GM21529 (cell line): ENCODE results near the gene GNAT1.
"Not testable (repeated sequence)": the region's sequence is repeated elsewhere in the genome, so short reads cannot be mapped to it uniquely, and the experiment has no call there.

Source experiments
- ATAC-seq: cut with Tn5 transposase; IDR thresholded peaks from one replicate; pipeline ENCODE4 v1.9.1; 2021; ENCODE audit not compliant: unreplicated experiment

Gene GNAT1

GRCh38 chr3:50217681-50218080 is 26.3 kb downstream of the GNAT1 start:
- ATAC-seq, result no peak

DNA sequence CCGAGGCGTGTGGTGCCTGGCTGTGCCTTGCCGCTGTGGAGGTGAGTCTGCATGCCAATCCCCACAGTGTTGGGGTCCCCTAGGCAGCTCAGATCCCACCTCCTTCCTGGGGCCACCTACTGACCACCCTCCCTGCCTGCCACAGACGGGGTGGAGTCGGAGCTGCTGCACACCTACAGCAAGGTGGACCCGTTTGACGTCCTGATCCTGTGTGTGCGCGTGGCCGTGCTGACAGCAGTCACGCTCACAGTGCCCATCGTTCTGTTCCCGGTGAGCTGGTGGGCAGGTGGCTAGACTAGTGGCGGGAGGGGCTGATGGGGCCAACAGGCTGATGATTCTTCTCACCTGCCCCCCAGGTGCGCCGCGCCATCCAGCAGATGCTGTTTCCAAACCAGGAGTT is 27.0 kb downstream of the GNAT1 start:
- no peak for ATAC-seq

GRCh38 chr3:50219285-50219684 is 27.9 kb downstream of the GNAT1 start:
- no peak for ATAC-seq

DNA sequence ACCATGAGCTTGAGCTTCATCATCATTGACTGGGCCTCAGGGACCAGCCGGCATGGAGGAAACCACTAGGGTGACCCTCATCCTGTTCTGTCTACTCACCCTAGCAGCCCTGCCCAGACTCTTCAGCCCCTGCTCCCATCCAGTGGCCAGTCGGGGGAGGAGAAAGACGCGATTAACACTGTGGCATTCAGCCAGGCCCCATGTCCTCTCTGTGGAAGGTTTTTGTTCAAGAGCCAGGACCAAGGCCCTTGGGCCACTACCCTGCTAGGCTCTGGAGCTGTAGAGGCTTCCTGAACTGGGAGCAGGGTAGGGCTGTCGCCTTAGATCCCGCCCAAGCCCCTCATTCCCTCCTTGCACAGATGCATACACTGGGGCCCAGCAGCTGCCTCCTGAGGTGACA is 28.7 kb downstream of the GNAT1 start:
- no peak for ATAC-seq

- no peak for ATAC-seq
These were observed 29.6 kb downstream of the GNAT1 start for GRCh38 chr3:50221051-50221410.

DNA sequence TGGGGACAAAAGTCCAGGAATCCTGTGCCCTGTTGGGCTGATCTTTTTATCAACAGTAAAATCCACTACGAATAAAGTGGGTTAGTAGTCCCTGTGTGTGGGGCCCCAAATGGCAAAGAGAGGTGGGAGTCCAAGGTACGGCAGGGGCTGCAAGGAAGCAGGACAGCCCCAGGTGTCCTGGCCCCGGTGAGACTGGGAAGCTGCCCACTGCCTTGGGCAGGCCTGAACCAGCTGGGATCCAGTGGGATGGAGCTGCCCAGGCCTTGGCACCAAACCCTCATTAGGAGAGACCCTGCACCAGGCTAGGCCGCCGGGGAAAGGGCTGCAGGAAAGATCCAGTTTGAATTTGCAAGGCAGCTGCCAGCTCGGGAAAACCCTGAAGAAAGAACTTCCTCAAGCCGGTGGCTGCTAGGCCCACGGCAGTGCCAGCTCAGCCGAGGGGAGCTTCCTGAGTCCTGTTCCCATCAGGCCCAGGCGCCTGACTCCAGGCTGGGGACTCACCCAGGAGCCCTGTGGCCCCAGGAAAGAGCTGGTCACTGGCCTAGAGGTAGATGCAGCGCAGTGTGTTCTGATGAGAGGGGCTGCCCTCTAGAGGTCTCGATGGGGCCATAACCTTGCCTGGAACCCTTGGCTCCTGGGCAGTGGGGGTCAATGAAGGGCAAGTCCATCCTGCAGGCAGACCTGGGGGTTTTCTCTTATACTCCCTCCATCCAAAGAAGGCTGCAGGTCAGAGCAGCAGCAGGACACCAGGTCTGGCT is 30.2 kb downstream of the GNAT1 start:
- no peak for ATAC-seq

- ATAC-seq, result no peak
These were observed 30.7 kb downstream of the GNAT1 start for GRCh38 chr3:50222169-50222528.

DNA sequence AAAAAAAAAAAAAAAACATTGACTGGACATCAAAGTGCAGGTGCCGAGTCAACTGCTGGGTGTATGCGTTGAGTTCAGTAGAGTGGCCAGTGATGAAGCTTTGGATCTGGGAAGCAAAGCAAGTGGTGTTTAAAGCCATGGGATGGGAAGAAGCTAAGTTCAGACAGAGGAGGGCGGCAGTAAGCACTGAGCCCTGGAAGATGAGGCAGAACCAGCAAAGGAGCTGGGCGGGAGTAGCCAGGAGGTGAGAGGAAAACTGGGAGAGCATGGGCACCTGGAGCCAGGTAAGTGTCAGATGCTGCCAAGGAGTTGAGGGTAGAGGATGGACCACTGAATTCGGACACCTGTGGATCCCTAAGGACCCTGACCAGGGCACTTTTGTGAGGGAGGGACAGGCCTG is 33.2 kb downstream of the GNAT1 start:
- no peak for ATAC-seq

GRCh38 chr3:50226888-50227389 is 35.5 kb downstream of the GNAT1 start:
- ATAC-seq, result peak; percentile 25

DNA sequence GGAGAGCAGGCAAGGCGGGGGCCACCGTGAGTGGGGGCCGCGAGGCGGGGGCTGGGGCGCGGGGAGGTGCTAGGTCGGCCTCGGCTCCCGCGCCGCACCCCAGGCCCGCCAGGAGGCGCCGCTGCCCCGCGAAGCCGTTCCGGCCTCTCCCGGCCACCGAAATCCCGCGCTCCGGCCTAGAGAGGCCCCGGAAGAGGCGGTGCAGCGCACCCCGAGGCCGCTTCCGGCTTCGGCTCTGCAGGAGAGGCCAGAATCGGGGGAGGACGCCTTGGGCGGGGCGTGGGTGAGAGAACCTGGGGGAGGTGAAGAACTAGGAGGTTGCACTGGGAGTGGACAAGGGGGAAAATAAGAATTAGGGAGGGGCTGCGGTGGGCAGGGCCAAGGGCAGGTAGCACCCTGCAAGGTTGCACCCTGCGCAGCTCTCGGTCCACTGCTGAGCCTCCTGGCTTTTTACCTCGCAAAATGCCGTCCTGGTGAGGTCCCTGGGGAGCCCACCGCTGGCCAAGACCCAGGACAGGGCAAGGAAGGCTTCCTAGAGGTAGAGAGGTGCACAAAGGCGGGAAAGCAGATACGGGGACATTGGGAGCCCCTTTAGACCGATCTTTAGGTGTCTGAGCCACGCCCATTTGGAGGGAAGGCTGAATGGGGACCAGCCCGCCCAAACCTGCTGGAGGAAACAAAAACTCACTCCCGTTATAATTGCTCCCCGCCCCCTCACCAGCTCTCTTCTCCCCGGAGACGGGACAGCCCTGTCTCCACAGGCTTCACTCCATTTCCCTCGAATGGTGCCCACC is 36.2 kb downstream of the GNAT1 start:
- peak; percentile 75 for ATAC-seq

DNA sequence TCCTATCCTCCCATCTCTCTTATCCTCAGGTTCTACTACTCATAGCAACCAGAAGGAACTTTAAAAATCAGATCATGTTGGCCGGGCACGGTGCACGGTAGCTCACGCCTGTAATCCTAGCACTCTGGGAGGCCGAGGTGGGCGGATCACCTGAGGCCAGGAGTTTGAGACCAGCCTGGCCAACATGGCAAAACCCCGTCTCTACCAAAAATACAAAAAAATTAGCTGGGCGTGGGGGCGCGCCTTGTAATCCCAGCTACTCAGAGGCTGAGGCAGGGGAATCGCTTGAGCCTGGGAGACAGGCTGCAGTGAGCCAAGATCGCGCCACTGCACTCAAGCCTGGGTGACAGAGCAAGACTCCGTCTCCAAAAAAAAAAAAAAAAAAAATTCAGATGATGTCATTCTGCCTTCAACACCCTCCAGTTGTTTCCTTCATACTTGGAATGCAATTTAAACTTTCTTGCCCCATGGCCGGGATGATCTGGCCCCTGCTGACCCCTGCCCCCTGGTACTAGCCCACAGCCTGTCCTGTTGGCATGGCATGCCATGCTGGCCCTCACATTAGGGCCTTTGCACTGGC is 36.9 kb downstream of the GNAT1 start:
- not testable (repeated sequence) for ATAC-seq

- no peak for ATAC-seq
These were observed 38.1 kb downstream of the GNAT1 start for GRCh38 chr3:50229490-50229889.

GRCh38 chr3:50230104-50230793 is 38.8 kb downstream of the GNAT1 start:
- ATAC-seq, result no peak

GRCh38 chr3:50230794-50231125 is 39.4 kb downstream of the GNAT1 start:
- ATAC-seq, result no peak

- ATAC-seq, result no peak
These were observed 40.2 kb downstream of the GNAT1 start for GRCh38 chr3:50231581-50231980.

DNA sequence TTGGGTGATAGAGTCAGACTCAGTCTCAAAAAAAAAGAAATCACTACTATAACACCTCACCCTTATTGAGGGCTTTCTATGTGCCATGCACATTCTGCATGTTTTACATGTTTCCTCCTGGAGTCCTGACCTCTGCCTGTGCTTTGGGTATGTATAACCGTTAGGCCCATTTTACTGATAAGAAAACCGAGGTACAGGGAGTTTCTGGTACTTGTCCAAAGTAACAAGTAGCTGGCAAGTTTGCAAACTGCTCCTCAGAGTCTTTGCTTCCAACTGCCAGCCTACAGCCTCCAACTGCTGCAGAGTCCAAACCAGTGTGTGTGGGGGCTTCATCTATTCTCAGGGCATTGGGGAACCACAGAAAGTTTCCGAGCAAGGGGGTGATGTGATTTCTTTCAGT is 40.9 kb downstream of the GNAT1 start:
- ATAC-seq, result no peak

DNA sequence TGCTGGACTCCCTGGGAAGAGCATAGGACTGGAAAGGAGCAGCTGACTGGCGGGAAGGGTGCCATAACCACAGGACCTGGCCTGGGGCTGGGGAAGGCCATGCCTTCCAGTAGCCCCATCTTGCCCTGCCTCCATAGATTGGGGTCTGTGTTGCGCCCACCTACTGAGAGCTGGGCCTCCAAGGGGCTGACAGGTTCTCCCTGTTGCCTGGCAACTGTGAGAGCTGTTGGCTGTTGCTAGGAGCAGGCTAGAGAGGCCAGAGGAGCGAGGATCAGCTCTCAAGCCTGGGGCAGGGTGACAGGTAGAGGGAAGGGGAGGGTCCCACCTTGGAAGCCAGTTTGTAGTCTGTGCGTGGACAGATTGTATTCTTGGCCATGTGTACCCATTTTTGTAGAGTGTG is 41.8 kb downstream of the GNAT1 start:
- ATAC-seq, result no peak

- ATAC-seq, result peak; percentile 90
These were observed 44.5 kb downstream of the GNAT1 start, which contains the start of gene GNAI2 for GRCh38 chr3:50235716-50236483. Gene GNAI2 (plus strand): TSS chr3:50236204. CDS start chr3:50236336, 132 bp downstream.

DNA sequence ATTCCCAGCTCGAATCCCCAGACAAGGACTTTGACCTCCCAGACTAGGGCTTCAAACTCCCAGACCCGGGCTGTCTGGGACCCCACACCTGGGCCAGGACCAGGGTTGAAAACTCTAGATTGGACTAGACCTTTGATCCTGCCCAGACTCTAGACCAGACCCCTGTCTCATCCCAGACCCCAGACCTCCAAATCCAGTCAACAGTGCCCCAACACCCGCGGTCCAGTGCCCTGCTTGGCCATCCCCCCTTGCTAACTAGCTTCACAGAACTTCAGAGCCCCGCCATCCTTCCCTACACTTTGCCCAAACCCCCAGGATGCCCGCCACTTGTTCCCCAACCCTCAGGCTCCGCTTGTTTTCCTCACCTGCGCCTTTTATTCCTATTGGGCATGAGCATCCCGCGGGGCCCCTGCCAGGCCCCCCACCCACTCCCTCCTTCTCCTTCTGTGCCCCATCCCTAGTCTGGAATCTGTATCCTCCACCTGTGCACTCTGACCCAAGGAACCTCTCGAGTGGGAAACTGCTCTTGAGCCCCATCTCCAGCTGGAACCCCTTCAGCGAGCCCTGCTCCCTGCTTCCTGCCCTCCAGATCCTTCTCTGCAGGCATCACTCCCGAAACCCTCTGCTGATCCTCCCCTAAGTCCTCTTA is 45.2 kb downstream of the GNAT1 start:
- ATAC-seq, result no peak

- no peak for ATAC-seq
These were observed 45.8 kb downstream of the GNAT1 start for GRCh38 chr3:50237133-50237651.
